GM19455 (cell line): Measurements from ENCODE around the gene CAV3.
A peak's percentile ranks its signal among the peaks of the same experiment; 100 is the strongest.

ENCODE experiments used
- ATAC-seq: cut with Tn5 transposase; IDR thresholded peaks from one replicate; pipeline ENCODE4 v1.9.1; 2021; ENCODE audit not compliant: unreplicated experiment

The CAV3 gene

GRCh38 chr3:8734908-8735307 is 1.3 kb downstream of the CAV3 start:
- ATAC-seq, result no peak

GRCh38 chr3:8736436-8736835 is 2.8 kb downstream of the CAV3 start:
- no peak for ATAC-seq

- ATAC-seq, result no peak
Observed at GRCh38 chr3:8737301-8737700, 3.7 kb downstream of the CAV3 start.

GRCh38 chr3:8737823-8738222 is 4.2 kb downstream of the CAV3 start:
- no peak for ATAC-seq

- ATAC-seq, result no peak
Observed at GRCh38 chr3:8738639-8739038, 5.0 kb downstream of the CAV3 start.

- ATAC-seq, result no peak
Observed at GRCh38 chr3:8739757-8740504, 6.3 kb downstream of the CAV3 start.

GRCh38 chr3:8741581-8742261 is 8.1 kb downstream of the CAV3 start:
- no peak for ATAC-seq

GRCh38 chr3:8743021-8743601 is 9.5 kb downstream of the CAV3 start:
- ATAC-seq, result no peak

- no peak for ATAC-seq
Observed at GRCh38 chr3:8743911-8744310, 10.3 kb downstream of the CAV3 start.

GRCh38 chr3:8745619-8746370 is 12.2 kb downstream of the CAV3 start:
- ATAC-seq, result no peak

- ATAC-seq, result no peak
Observed at GRCh38 chr3:8746780-8747345, 13.3 kb downstream of the CAV3 start.

- no peak for ATAC-seq
Observed at GRCh38 chr3:8749316-8749715, 15.7 kb downstream of the CAV3 start.

GRCh38 chr3:8752832-8753231 is 19.2 kb downstream of the CAV3 start:
- no peak for ATAC-seq

GRCh38 chr3:8755097-8755496 is 21.5 kb downstream of the CAV3 start:
- no peak for ATAC-seq

- ATAC-seq, result no peak
Observed at GRCh38 chr3:8755564-8756237, 22.1 kb downstream of the CAV3 start.

- no peak for ATAC-seq
Observed at GRCh38 chr3:8756671-8757070, 23.1 kb downstream of the CAV3 start.

GRCh38 chr3:8757551-8758518 is 24.2 kb downstream of the CAV3 start:
- peak; percentile 65 for ATAC-seq

GRCh38 chr3:8759038-8759707 is 25.6 kb downstream of the CAV3 start:
- ATAC-seq, result no peak

GRCh38 chr3:8760091-8760490 is 26.5 kb downstream of the CAV3 start:
- ATAC-seq, result no peak
